GM12878 (cell line): Measurements from ENCODE around the gene TOP1.

ENCODE experiments used
- CEBPB ChIP-seq, 2 experiments: fragments of 150-350 bp in 1 of 2; IDR thresholded peaks; 2 replicates each; pipeline ENCODE4 v1.6.1; 2012 to 2014; ENCODE audit warnings: low read depth in 2 of 2, low read length in 2 of 2, borderline replicate concordance in 1 of 2, inconsistent platforms in 1 of 2
- EED ChIP-seq: sonication (generic); IDR thresholded peaks from 2 replicates; pipeline ENCODE4 v1.6.1; 2016; ENCODE audit warnings: antibody characterized with exemption, low read depth
- GABPA ChIP-seq: IDR thresholded peaks from 2 replicates; pipeline ENCODE4 v1.6.1; 2014; ENCODE audit warnings: antibody characterized with exemption, low read depth, mild to moderate bottlenecking, inconsistent platforms
- JUNB ChIP-seq: IDR thresholded peaks from 2 replicates; pipeline ENCODE4 v1.6.1; 2016; ENCODE audit warnings: antibody characterized with exemption, mild to moderate bottlenecking
- NR2C1 ChIP-seq: fragments of 450-650 bp; IDR thresholded peaks from 2 replicates; pipeline ENCODE4 v1.6.1; 2017; ENCODE audit warnings: antibody characterized with exemption, mild to moderate bottlenecking, moderate library complexity
- POLR2A ChIP-seq: IDR thresholded peaks from 2 replicates; pipeline ENCODE4 v1.6.1; 2011; ENCODE audit warnings: low read depth, mild to moderate bottlenecking, low read length
- POLR2AphosphoS5 ChIP-seq: IDR thresholded peaks from 2 replicates; pipeline ENCODE4 v1.6.1; 2011; ENCODE audit warnings: mild to moderate bottlenecking, low read length, inconsistent platforms
- YY1 ChIP-seq: IDR thresholded peaks from 2 replicates; pipeline ENCODE4 v1.6.1; 2011; ENCODE audit warnings: low read depth, mild to moderate bottlenecking, low read length
- ZSCAN29 ChIP-seq: fragments of 450-650 bp; IDR thresholded peaks from 2 replicates; pipeline ENCODE4 v1.6.1; 2017; ENCODE audit warnings: mild to moderate bottlenecking, moderate library complexity
- TF ChIP-seq, protein P1 (sequence below): IDR thresholded peaks from 2 replicates; pipeline ENCODE4 v1.6.1; 2011; ENCODE audit warnings: mild to moderate bottlenecking, low read depth, low read length, moderate library complexity; ENCODE audit not compliant: insufficient replicate concordance
- TF ChIP-seq, protein P2 (sequence below), 3 experiments: IDR thresholded peaks in 2 of 3; conservative IDR thresholded peaks in 1 of 3; 2 replicates each; pipeline ENCODE4 v1.5.1; 2011; ENCODE audit warnings: low read depth in 3 of 3, low read length in 3 of 3, mild to moderate bottlenecking in 3 of 3, control low read depth in 2 of 3, moderate library complexity in 2 of 3, inconsistent platforms in 1 of 3, mixed read lengths in 1 of 3; ENCODE audit not compliant: control insufficient read depth in 2 of 3, insufficient read depth in 1 of 3; ENCODE audit errors: extremely low read depth in 1 of 3
- TF ChIP-seq, protein P3 (sequence below): IDR thresholded peaks from 2 replicates; pipeline ENCODE4 v1.6.1; 2012; ENCODE audit warnings: low read depth, low read length, improper control_type of control experiment

DNA sequence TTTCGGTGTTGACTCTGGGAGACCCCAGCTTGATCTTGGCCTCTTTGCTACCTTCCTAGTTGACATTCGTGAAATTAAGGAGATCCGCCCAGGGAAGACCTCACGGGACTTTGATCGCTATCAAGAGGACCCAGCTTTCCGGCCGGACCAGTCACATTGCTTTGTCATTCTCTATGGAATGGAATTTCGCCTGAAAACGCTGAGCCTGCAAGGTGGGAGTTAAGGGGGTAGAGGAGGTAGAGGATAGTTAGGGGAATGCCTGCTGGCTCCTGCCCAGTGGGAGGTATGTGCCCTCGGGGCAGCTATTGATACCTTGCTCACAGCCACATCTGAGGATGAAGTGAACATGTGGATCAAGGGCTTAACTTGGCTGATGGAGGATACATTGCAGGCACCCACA lies 130.9 kb downstream of the TOP1 start:
- no peak for TF ChIP-seq JUNB
- no peak for TF ChIP-seq POLR2AphosphoS5
- TF ChIP-seq, protein P1, sequence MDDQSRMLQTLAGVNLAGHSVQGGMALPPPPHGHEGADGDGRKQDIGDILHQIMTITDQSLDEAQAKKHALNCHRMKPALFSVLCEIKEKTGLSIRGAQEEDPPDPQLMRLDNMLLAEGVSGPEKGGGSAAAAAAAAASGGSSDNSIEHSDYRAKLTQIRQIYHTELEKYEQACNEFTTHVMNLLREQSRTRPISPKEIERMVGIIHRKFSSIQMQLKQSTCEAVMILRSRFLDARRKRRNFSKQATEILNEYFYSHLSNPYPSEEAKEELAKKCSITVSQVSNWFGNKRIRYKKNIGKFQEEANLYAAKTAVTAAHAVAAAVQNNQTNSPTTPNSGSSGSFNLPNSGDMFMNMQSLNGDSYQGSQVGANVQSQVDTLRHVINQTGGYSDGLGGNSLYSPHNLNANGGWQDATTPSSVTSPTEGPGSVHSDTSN = no peak
- no peak for TF ChIP-seq ZSCAN29
- TF ChIP-seq GABPA = no peak
- no peak for TF ChIP-seq POLR2A
- TF ChIP-seq CEBPB (IDR thresholded peaks at IDR 0.05; ENCODE audit: borderline replicate concordance in 1 of 2, low read depth in 2 of 2, low read length in 2 of 2) = no peak
- no peak for TF ChIP-seq NR2C1
- TF ChIP-seq YY1 = no peak
- TF ChIP-seq, protein P2, sequence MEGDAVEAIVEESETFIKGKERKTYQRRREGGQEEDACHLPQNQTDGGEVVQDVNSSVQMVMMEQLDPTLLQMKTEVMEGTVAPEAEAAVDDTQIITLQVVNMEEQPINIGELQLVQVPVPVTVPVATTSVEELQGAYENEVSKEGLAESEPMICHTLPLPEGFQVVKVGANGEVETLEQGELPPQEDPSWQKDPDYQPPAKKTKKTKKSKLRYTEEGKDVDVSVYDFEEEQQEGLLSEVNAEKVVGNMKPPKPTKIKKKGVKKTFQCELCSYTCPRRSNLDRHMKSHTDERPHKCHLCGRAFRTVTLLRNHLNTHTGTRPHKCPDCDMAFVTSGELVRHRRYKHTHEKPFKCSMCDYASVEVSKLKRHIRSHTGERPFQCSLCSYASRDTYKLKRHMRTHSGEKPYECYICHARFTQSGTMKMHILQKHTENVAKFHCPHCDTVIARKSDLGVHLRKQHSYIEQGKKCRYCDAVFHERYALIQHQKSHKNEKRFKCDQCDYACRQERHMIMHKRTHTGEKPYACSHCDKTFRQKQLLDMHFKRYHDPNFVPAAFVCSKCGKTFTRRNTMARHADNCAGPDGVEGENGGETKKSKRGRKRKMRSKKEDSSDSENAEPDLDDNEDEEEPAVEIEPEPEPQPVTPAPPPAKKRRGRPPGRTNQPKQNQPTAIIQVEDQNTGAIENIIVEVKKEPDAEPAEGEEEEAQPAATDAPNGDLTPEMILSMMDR (IDR thresholded peaks at IDR 0.05 in 2 of 3, conservative IDR thresholded peaks at IDR 0.05 in 1 of 3; ENCODE audit: control insufficient read depth in 2 of 3, extremely low read depth in 1 of 3, insufficient read depth in 1 of 3, low read depth in 3 of 3, low read length in 3 of 3) = no peak
- no peak for TF ChIP-seq EED
- TF ChIP-seq, protein P3, sequence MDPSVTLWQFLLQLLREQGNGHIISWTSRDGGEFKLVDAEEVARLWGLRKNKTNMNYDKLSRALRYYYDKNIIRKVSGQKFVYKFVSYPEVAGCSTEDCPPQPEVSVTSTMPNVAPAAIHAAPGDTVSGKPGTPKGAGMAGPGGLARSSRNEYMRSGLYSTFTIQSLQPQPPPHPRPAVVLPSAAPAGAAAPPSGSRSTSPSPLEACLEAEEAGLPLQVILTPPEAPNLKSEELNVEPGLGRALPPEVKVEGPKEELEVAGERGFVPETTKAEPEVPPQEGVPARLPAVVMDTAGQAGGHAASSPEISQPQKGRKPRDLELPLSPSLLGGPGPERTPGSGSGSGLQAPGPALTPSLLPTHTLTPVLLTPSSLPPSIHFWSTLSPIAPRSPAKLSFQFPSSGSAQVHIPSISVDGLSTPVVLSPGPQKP = no peak
